Measurements from ENCODE around the gene AP3S1. TPM values are rescaled to one million over a fixed set of nuclear protein-coding genes. Genes with fewer than 3 reads are reported as not detected.
A peak's percentile ranks its signal among the peaks of the same experiment; 100 is the strongest.

The AP3S1 gene
- total RNA-seq, 1 donor from 2014 or later, result 157 TPM

- Mint-ChIP-seq H3K4me3 (no peak overlapping the region), H3K9me3 (peaks cover 1% of the 10 kb centered on the region), H3K36me3 (no peaks in the 10 kb centered on the region), H3K27me3 (ENCODE audit: insufficient read depth, low read depth) (no peaks in the 10 kb centered on the region), H3K4me1 (peaks cover 11% of the 10 kb centered on the region), H3K27ac (no peak overlapping the region)
- no peaks in the 10 kb centered on the region for H3K79me2 ChIP-seq (ENCODE audit: low read depth)
- H3K4me1 ChIP-seq, result peaks cover 11% of the 10 kb centered on the region
- H3K9me3 ChIP-seq (ENCODE audit: low read depth), result no peaks in the 10 kb centered on the region
- TF ChIP-seq EZH2 (IDR thresholded peaks at IDR 0.05) (no peak), EZH2phosphoT487 (IDR thresholded peaks at IDR 0.05) (no peak)
- TF ChIP-seq, protein P1, sequence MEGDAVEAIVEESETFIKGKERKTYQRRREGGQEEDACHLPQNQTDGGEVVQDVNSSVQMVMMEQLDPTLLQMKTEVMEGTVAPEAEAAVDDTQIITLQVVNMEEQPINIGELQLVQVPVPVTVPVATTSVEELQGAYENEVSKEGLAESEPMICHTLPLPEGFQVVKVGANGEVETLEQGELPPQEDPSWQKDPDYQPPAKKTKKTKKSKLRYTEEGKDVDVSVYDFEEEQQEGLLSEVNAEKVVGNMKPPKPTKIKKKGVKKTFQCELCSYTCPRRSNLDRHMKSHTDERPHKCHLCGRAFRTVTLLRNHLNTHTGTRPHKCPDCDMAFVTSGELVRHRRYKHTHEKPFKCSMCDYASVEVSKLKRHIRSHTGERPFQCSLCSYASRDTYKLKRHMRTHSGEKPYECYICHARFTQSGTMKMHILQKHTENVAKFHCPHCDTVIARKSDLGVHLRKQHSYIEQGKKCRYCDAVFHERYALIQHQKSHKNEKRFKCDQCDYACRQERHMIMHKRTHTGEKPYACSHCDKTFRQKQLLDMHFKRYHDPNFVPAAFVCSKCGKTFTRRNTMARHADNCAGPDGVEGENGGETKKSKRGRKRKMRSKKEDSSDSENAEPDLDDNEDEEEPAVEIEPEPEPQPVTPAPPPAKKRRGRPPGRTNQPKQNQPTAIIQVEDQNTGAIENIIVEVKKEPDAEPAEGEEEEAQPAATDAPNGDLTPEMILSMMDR (IDR thresholded peaks at IDR 0.05), result no peak
- no peak for DNase-seq (ENCODE audit: low spot score)
- H4K20me1 ChIP-seq (ENCODE audit: low read depth), result no peaks in the 10 kb centered on the region
- H3K9ac ChIP-seq, result no peak overlapping the region
- H3K36me3 ChIP-seq, result no peaks in the 10 kb centered on the region
- H3K27ac ChIP-seq, result no peak overlapping the region
- H3F3A ChIP-seq (ENCODE audit: low read depth), result no peaks in the 10 kb centered on the region
- H3K4me2 ChIP-seq, result no peak overlapping the region
- no peak overlapping the region for H2AFZ ChIP-seq (replicated peaks)
- no peaks in the 10 kb centered on the region for H3K27me3 ChIP-seq
- no peak overlapping the region for H3K4me3 ChIP-seq
Observed at GRCh38 chr5:115936031-115936430, 94.3 kb downstream of the AP3S1 start.

DNA sequence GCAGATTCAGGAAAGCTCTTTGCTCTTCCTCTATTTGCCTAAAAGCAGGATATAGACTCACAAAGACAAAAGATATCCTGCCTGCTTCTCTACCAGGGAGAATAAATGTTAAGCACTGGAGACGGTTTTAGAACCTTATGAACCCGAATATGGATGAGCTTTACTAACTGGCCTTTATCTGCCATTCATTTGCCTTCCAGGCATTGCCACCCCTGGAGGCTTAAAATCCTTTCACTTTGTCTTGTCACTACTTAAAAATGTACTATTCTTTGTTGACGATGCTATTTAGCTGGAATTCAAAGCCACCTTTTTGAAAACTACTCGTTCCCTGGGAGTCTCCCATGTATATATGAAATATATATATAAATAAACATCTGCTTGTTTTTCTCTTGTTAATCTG is 97.3 kb downstream of the AP3S1 start:
- DNase-seq (ENCODE audit: low spot score), result peak; percentile 25
- Histone ChIP-seq H4K20me1 (ENCODE audit: low read depth) (no peaks in the 10 kb centered on the region), H2AFZ (replicated peaks) (no peak overlapping the region), H3K4me1 (peaks cover 11% of the 10 kb centered on the region), H3K36me3 (no peaks in the 10 kb centered on the region), H3K9ac (no peak overlapping the region), H3K4me2 (peak overlapping the region; percentile 3), H3F3A (ENCODE audit: low read depth) (no peaks in the 10 kb centered on the region), H3K27me3 (no peaks in the 10 kb centered on the region), H3K27ac (no peak overlapping the region), H3K9me3 (ENCODE audit: low read depth) (no peaks in the 10 kb centered on the region), H3K79me2 (ENCODE audit: low read depth) (no peaks in the 10 kb centered on the region), H3K4me3 (no peak overlapping the region)
- no peak for TF ChIP-seq EZH2phosphoT487 (IDR thresholded peaks at IDR 0.05)
- TF ChIP-seq, protein P1 (IDR thresholded peaks at IDR 0.05), result no peak
- TF ChIP-seq EZH2 (IDR thresholded peaks at IDR 0.05), result no peak
- Mint-ChIP-seq H3K27ac (peak overlapping the region; percentile 38), H3K4me1 (peaks cover 11% of the 10 kb centered on the region), H3K36me3 (no peaks in the 10 kb centered on the region), H3K9me3 (peaks cover 8% of the 10 kb centered on the region), H3K4me3 (no peak overlapping the region), H3K27me3 (ENCODE audit: insufficient read depth, low read depth) (no peaks in the 10 kb centered on the region)

- TF ChIP-seq, protein P1 (IDR thresholded peaks at IDR 0.05), result no peak
- TF ChIP-seq EZH2phosphoT487 (IDR thresholded peaks at IDR 0.05), result no peak
- TF ChIP-seq EZH2 (IDR thresholded peaks at IDR 0.05), result no peak
Observed at GRCh38 chr5:115940080-115940810, 98.5 kb downstream of the AP3S1 start.

More at GRCh38 chr5:115940080-115940810, 98.5 kb downstream of the AP3S1 start:
- Mint-ChIP-seq H3K36me3 (no peaks in the 10 kb centered on the region), H3K4me3 (no peak overlapping the region), H3K27me3 (ENCODE audit: insufficient read depth, low read depth) (no peaks in the 10 kb centered on the region), H3K9me3 (peaks cover 8% of the 10 kb centered on the region), H3K4me1 (peaks cover 11% of the 10 kb centered on the region), H3K27ac (no peak overlapping the region)
- H3K79me2 ChIP-seq (ENCODE audit: low read depth), result no peaks in the 10 kb centered on the region
- peaks cover 11% of the 10 kb centered on the region for H3K4me1 ChIP-seq
- DNase-seq (ENCODE audit: low spot score), result no peak
- no peak overlapping the region for H3K4me2 ChIP-seq
- no peaks in the 10 kb centered on the region for H4K20me1 ChIP-seq (ENCODE audit: low read depth)
- no peaks in the 10 kb centered on the region for H3K27me3 ChIP-seq
- no peak overlapping the region for H3K27ac ChIP-seq
- no peak overlapping the region for H3K4me3 ChIP-seq
- no peaks in the 10 kb centered on the region for H3K9me3 ChIP-seq (ENCODE audit: low read depth)
- H3K36me3 ChIP-seq, result no peaks in the 10 kb centered on the region
- no peaks in the 10 kb centered on the region for H3F3A ChIP-seq (ENCODE audit: low read depth)
- H2AFZ ChIP-seq (replicated peaks), result no peak overlapping the region
- H3K9ac ChIP-seq, result no peak overlapping the region
